HEK293 (cell line): Measurements from ENCODE around the gene LDB1.

ENCODE experiments used
- CTCF ChIA-PET: fragments of 350-600 bp; formaldehyde crosslinking; extraction: SDS; loops from one replicate; lab custom pipeline; 2021; ENCODE audit warnings: antibody characterized with exemption; lab: Yijun Ruan, JAX
- POLR2A ChIA-PET: fragments of 300-600 bp; formaldehyde crosslinking; extraction: SDS; loops from one replicate; lab custom pipeline; 2020; ENCODE audit warnings: antibody characterized with exemption, inconsistent platforms; lab: Yijun Ruan, JAX
- H3K27ac ChIP-seq: fragments of 200-500 bp; sonication (Bioruptor generic); 2 replicates; pipeline ENCODE4 v1.5.1; 2014; ENCODE audit warnings: low read depth, low read length, control low read depth, inconsistent platforms; ENCODE audit errors: extremely low read depth
- H3K36me3 ChIP-seq, 2 experiments: fragments of 200-500 bp in 1 of 2; sonication (Bioruptor generic) in 1 of 2; 1 replicate in 1 of 2; 2 replicates in 1 of 2; pipeline ENCODE4 v1.5.1; 2014 to 2017; ENCODE audit warnings: inconsistent platforms in 2 of 2, low read length in 2 of 2; ENCODE audit not compliant: control insufficient read depth in 2 of 2, insufficient read depth in 1 of 2
- H3K4me1 ChIP-seq: fragments of 200-500 bp; sonication (Bioruptor generic); 2 replicates; pipeline ENCODE4 v1.5.1; 2014; ENCODE audit warnings: mild to moderate bottlenecking, low read length, inconsistent platforms; ENCODE audit not compliant: control insufficient read depth, insufficient read depth
- H3K4me3 ChIP-seq: 2 replicates; pipeline ENCODE4 v1.5.1; 2011; ENCODE audit warnings: low read depth, mild to moderate bottlenecking, control low read depth, low read length, moderate library complexity
- H3K9me3 ChIP-seq: fragments of 200-500 bp; sonication (Bioruptor generic); 2 replicates; pipeline ENCODE4 v1.5.1; 2014; ENCODE audit warnings: low read depth, low read length, inconsistent platforms; ENCODE audit not compliant: control insufficient read depth, insufficient read depth
- BCL11A ChIP-seq: fragments of 450-650 bp; formaldehyde crosslinking; IDR thresholded peaks from 2 replicates; pipeline ENCODE4 v1.5.1; 2016; ENCODE audit warnings: low read depth, missing biosample characterization, missing genetic modification characterization
- KLF9 ChIP-seq: fragments of 450-650 bp; formaldehyde crosslinking; IDR thresholded peaks from 2 replicates; pipeline ENCODE4 v1.5.1; 2016; ENCODE audit warnings: missing biosample characterization, missing genetic modification characterization, low read depth
- OVOL3 ChIP-seq: fragments of 450-650 bp; formaldehyde crosslinking; IDR thresholded peaks from 2 replicates; pipeline ENCODE4 v1.5.1; 2016; ENCODE audit warnings: missing biosample characterization, missing genetic modification characterization
- ZBTB8A ChIP-seq: fragments of 450-650 bp; formaldehyde crosslinking; IDR thresholded peaks from 2 replicates; pipeline ENCODE4 v1.5.1; 2016; ENCODE audit warnings: missing biosample characterization, missing genetic modification characterization
- ZNF174 ChIP-seq: fragments of 450-650 bp; formaldehyde crosslinking; IDR thresholded peaks from 2 replicates; pipeline ENCODE4 v1.5.0; 2017; ENCODE audit warnings: missing biosample characterization, mild to moderate bottlenecking, missing genetic modification characterization
- ZNF211 ChIP-seq: fragments of 450-650 bp; formaldehyde crosslinking; IDR thresholded peaks from 2 replicates; pipeline ENCODE4 v1.5.1; 2016; ENCODE audit warnings: low read depth, missing biosample characterization, missing genetic modification characterization
- ZNF214 ChIP-seq: fragments of 450-650 bp; formaldehyde crosslinking; IDR thresholded peaks from 2 replicates; pipeline ENCODE4 v1.5.1; 2017; ENCODE audit warnings: missing biosample characterization, mild to moderate bottlenecking, missing genetic modification characterization, borderline replicate concordance
- ZNF341 ChIP-seq: fragments of 450-650 bp; formaldehyde crosslinking; IDR thresholded peaks from 2 replicates; pipeline ENCODE4; 2016; ENCODE audit warnings: low read depth, missing biosample characterization, missing genetic modification characterization
- ZNF398 ChIP-seq: fragments of 450-650 bp; formaldehyde crosslinking; IDR thresholded peaks from 2 replicates; pipeline ENCODE4 v1.5.1; 2017; ENCODE audit warnings: missing biosample characterization, missing genetic modification characterization
- ZNF501 ChIP-seq: fragments of 450-650 bp; formaldehyde crosslinking; IDR thresholded peaks from 2 replicates; pipeline ENCODE4 v1.5.1; 2016; ENCODE audit warnings: missing biosample characterization, missing genetic modification characterization
- ZNF530 ChIP-seq: fragments of 450-650 bp; formaldehyde crosslinking; IDR thresholded peaks from 2 replicates; pipeline ENCODE4 v1.5.1; 2016; ENCODE audit warnings: low read depth, missing biosample characterization, missing genetic modification characterization
- ZNF571 ChIP-seq: fragments of 450-650 bp; formaldehyde crosslinking; IDR thresholded peaks from 2 replicates; pipeline ENCODE4 v1.5.0; 2017; ENCODE audit warnings: missing biosample characterization, missing genetic modification characterization
- ZNF585B ChIP-seq: fragments of 450-650 bp; formaldehyde crosslinking; IDR thresholded peaks from 2 replicates; pipeline ENCODE4 v1.5.1; 2016; ENCODE audit warnings: missing biosample characterization, missing genetic modification characterization
- ZNF610 ChIP-seq: fragments of 450-650 bp; formaldehyde crosslinking; IDR thresholded peaks from 2 replicates; pipeline ENCODE4 v1.5.1; 2016; ENCODE audit warnings: missing biosample characterization, missing genetic modification characterization, borderline replicate concordance
- ZNF664 ChIP-seq: fragments of 450-650 bp; formaldehyde crosslinking; IDR thresholded peaks from 2 replicates; pipeline ENCODE4 v1.5.1; 2016; ENCODE audit warnings: missing biosample characterization, missing genetic modification characterization
- ZSCAN30 ChIP-seq: fragments of 450-650 bp; IDR thresholded peaks from 2 replicates; pipeline ENCODE4 v1.5.1; 2018; ENCODE audit warnings: missing biosample characterization, mild to moderate bottlenecking, missing genetic modification characterization, moderate library complexity
- TF ChIP-seq, protein P1 (sequence below): fragments of 450-650 bp; formaldehyde crosslinking; conservative IDR thresholded peaks from 2 replicates; pipeline ENCODE4 v1.5.1; 2016; ENCODE audit warnings: low read depth, missing biosample characterization, missing genetic modification characterization
- TF ChIP-seq, protein P2 (sequence below): fragments of 450-650 bp; formaldehyde crosslinking; IDR thresholded peaks from 2 replicates; pipeline ENCODE4 v1.5.1; 2016; ENCODE audit warnings: missing biosample characterization, missing genetic modification characterization

The LDB1 gene

DNA sequence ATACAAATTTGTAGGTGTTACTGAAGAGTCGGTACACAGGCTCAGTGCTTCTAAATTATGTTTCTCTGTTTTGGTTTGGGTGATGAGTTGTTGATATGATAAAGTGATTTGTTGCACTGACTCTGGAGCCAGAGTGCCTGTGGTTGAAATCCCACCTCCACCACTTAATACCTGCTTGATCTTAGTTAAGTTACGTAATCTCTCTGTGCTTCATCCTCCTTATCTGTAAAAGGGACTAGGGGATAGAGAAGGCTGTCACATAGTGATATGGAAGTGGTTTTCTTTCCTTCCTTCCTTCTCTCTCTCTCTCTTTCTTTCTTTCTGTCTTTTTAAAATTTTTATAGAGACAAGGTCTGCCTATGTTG, 55.7 kb downstream of the LDB1 start:
- no peak overlapping the region for H3K4me3 ChIP-seq
- POLR2A ChIA-PET: interaction anchor here (2.6 kb wide), 1 partner anchor 9 kb away, joined by 14 read pairs; the partner anchor contains the start of gene ARMH3
- H3K9me3 ChIP-seq: no peaks in the 10 kb centered on the region
- CTCF ChIA-PET: no interaction called here
- H3K4me1 ChIP-seq: peaks cover 8% of the 10 kb centered on the region
- H3K36me3 ChIP-seq: peaks cover 0 to 21% of the 10 kb centered on the region in 2 experiments; a peak in 1 of 3 replicates
- peak overlapping the region; percentile 94 for H3K27ac ChIP-seq
- TF ChIP-seq, protein P1, sequence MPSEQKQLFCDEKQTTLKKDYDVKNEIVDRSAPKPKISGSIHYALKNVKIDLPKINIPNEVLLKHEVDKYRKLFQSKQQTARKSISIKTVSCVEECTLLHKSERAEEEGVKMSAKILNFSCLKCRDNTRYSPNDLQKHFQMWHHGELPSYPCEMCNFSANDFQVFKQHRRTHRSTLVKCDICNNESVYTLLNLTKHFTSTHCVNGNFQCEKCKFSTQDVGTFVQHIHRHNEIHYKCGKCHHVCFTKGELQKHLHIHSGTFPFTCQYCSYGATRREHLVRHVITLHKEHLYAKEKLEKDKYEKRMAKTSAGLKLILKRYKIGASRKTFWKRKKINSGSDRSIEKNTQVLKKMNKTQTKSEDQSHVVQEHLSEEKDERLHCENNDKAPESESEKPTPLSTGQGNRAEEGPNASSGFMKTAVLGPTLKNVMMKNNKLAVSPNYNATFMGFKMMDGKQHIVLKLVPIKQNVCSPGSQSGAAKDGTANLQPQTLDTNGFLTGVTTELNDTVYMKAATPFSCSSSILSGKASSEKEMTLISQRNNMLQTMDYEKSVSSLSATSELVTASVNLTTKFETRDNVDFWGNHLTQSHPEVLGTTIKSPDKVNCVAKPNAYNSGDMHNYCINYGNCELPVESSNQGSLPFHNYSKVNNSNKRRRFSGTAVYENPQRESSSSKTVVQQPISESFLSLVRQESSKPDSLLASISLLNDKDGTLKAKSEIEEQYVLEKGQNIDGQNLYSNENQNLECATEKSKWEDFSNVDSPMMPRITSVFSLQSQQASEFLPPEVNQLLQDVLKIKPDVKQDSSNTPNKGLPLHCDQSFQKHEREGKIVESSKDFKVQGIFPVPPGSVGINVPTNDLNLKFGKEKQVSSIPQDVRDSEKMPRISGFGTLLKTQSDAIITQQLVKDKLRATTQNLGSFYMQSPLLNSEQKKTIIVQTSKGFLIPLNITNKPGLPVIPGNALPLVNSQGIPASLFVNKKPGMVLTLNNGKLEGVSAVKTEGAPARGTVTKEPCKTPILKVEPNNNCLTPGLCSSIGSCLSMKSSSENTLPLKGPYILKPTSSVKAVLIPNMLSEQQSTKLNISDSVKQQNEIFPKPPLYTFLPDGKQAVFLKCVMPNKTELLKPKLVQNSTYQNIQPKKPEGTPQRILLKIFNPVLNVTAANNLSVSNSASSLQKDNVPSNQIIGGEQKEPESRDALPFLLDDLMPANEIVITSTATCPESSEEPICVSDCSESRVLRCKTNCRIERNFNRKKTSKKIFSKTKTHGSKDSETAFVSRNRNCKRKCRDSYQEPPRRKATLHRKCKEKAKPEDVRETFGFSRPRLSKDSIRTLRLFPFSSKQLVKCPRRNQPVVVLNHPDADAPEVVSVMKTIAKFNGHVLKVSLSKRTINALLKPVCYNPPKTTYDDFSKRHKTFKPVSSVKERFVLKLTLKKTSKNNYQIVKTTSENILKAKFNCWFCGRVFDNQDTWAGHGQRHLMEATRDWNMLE (tag by site-specific recombination): no peak
- no peak for TF ChIP-seq ZNF398
- TF ChIP-seq, all 188 proteins: peak for 0

- no peak for TF ChIP-seq KLF9 (tag by site-specific recombination)
- TF ChIP-seq ZNF664: no peak
- TF ChIP-seq ZNF530 (tag by site-specific recombination): no peak
- no peak for TF ChIP-seq ZNF585B (tag by site-specific recombination)
- no peak for TF ChIP-seq ZSCAN30 (tag by site-specific recombination)
- no peak for TF ChIP-seq ZNF341 (tag by site-specific recombination)
- TF ChIP-seq ZNF214 (tag by site-specific recombination): no peak
- TF ChIP-seq ZBTB8A: no peak
- TF ChIP-seq ZNF571 (tag by site-specific recombination): no peak
- TF ChIP-seq ZNF211 (tag by site-specific recombination): no peak
- TF ChIP-seq, protein P1 (tag by site-specific recombination): no peak
- TF ChIP-seq OVOL3 (tag by site-specific recombination): no peak
- no peak for TF ChIP-seq ZNF501 (tag by site-specific recombination)
- TF ChIP-seq, protein P2, sequence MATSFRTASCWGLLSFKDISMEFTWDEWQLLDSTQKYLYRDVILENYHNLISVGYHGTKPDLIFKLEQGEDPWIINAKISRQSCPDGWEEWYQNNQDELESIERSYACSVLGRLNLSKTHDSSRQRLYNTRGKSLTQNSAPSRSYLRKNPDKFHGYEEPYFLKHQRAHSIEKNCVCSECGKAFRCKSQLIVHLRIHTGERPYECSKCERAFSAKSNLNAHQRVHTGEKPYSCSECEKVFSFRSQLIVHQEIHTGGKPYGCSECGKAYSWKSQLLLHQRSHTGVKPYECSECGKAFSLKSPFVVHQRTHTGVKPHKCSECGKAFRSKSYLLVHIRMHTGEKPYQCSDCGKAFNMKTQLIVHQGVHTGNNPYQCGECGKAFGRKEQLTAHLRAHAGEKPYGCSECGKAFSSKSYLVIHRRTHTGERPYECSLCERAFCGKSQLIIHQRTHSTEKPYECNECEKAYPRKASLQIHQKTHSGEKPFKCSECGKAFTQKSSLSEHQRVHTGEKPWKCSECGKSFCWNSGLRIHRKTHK: no peak
- TF ChIP-seq BCL11A: no peak
- no peak for TF ChIP-seq ZNF174 (tag by site-specific recombination)
- no peak for TF ChIP-seq ZNF610 (tag by site-specific recombination)
- no peaks in the 10 kb centered on the region; the same call in 1 of the 2 replicates for H3K4me1 ChIP-seq
- H3K9me3 ChIP-seq: no peaks in the 10 kb centered on the region
- no peak overlapping the region for H3K4me3 ChIP-seq
- H3K36me3 ChIP-seq: no peaks in the 10 kb centered on the region
- POLR2A ChIA-PET: interaction anchor here (0.6 to 1.4 kb wide), 2 partner anchors 9 to 27 kb away, joined by 3 to 4 read pairs; no protein-coding TSS in a partner anchor
- CTCF ChIA-PET: interaction anchor here (1.6 kb wide), 1 partner anchor 13 kb away, joined by 5 read pairs; no protein-coding TSS in a partner anchor
- H3K27ac ChIP-seq: no peak overlapping the region
These were observed 60.2 kb downstream of the LDB1 start for GRCh38 chr10:102059987-102060386.
